Endodermal cell (in vitro differentiated cells): ENCODE results near the gene P4HTM. TPM values are rescaled to one million over a fixed set of nuclear protein-coding genes. Genes with fewer than 3 reads are reported as not detected.

Source experiments
- DNase-seq: peaks from one replicate; pipeline ENCODE4 v3.0.0-alpha.2; 2017
- H3K27ac ChIP-seq: 2 replicates; pipeline ENCODE4 v1.5.1; 2013; ENCODE audit warnings: mild to moderate bottlenecking, low read depth, low read length, moderate library complexity
- H3K27me3 ChIP-seq: 2 replicates; pipeline ENCODE4 v1.6.1; 2013; ENCODE audit warnings: mild to moderate bottlenecking, low read length, moderate library complexity; ENCODE audit not compliant: insufficient read depth, control insufficient read depth, poor library complexity, severe bottlenecking
- H3K36me3 ChIP-seq: 2 replicates; pipeline ENCODE4 v1.7.0; 2013; ENCODE audit warnings: mild to moderate bottlenecking, low read length, moderate library complexity; ENCODE audit not compliant: control insufficient read depth, insufficient read depth
- H3K4me1 ChIP-seq: one replicate; pipeline ENCODE4 v1.7.0; 2013; ENCODE audit warnings: low read length; ENCODE audit not compliant: control insufficient read depth, insufficient read depth
- H3K4me3 ChIP-seq: 2 replicates; pipeline ENCODE4 v1.5.1; 2013; ENCODE audit warnings: mild to moderate bottlenecking, low read length, moderate library complexity
- H3K9ac ChIP-seq: 2 replicates; pipeline ENCODE4 v1.6.1; 2013; ENCODE audit warnings: mild to moderate bottlenecking, low read length, moderate library complexity; ENCODE audit not compliant: poor library complexity, severe bottlenecking; ENCODE audit errors: extremely low read depth
- H3K9me3 ChIP-seq: 2 replicates; pipeline ENCODE4 v1.6.1; 2013; ENCODE audit warnings: mild to moderate bottlenecking, low read length, moderate library complexity; ENCODE audit not compliant: control insufficient read depth
- H3K27ac Mint-ChIP-seq: 2 replicates; pipeline ENCODE4 v1.8.0; 2020; ENCODE audit warnings: mixed read lengths
- H3K27me3 Mint-ChIP-seq: 2 replicates; pipeline ENCODE4 v1.8.0; 2021; ENCODE audit warnings: mild to moderate bottlenecking, mixed read lengths; ENCODE audit not compliant: insufficient read depth
- H3K36me3 Mint-ChIP-seq: 2 replicates; pipeline ENCODE4 v1.8.0; 2020; ENCODE audit warnings: low read depth, mixed read lengths
- H3K4me1 Mint-ChIP-seq: 2 replicates; pipeline ENCODE4 v1.8.0; 2020; ENCODE audit warnings: mixed read lengths
- H3K4me3 Mint-ChIP-seq: 2 replicates; pipeline ENCODE4 v1.8.0; 2020; ENCODE audit warnings: mild to moderate bottlenecking, moderate library complexity, mixed read lengths
- H3K9me3 Mint-ChIP-seq: 2 replicates; pipeline ENCODE4 v1.8.0; 2020; ENCODE audit warnings: mild to moderate bottlenecking, mixed read lengths
- CTCF ChIP-seq: fragments of 200-600 bp; sonication (generic); conservative IDR thresholded peaks from 2 replicates; pipeline ENCODE4 v1.5.0; 2021; ENCODE audit warnings: antibody characterized with exemption, mild to moderate bottlenecking
- WGBS, 2 experiments: methylation state at CpG; one replicate each; pipeline versions ENCODE4 v1.1.5 to v1.1.7; 2013; ENCODE audit warnings: missing lambda C conversion rate in 2 of 2, mixed read lengths in 1 of 2; ENCODE audit not compliant: insufficient coverage in 1 of 2, insufficient read length in 1 of 2; 5-methylcytosine and 5-hydroxymethylcytosine counted together
- total RNA-seq, 2 donors: library from RNA; stranded (reverse); fragmentation: NEBNext Ultra II Directional in 1 of 2; extraction: Animal tissue kit (Norgen Biotek cat#: 25700) in 1 of 2; gene quantifications; 2 replicates in 1 of 2; 3 replicates in 1 of 2; pipeline ENCODE4 v1.2.1, GENCODE V29; 2021

P4HTM gene
- total RNA-seq, 2 donors from 2014 or later, result 12.4 to 17.6 TPM

GRCh38 chr3:49021213-49021812 lies 31.3 kb downstream of the P4HTM start:
- Histone ChIP-seq H3K27ac (peak overlapping the region; percentile 99), H3K4me3 (peak overlapping the region; percentile 98), H3K27me3 (no peaks in the 10 kb centered on the region), H3K4me1 (no peaks in the 10 kb centered on the region), H3K36me3 (peaks cover 40% of the 10 kb centered on the region), H3K9me3 (no peaks in the 10 kb centered on the region), H3K9ac (peak overlapping the region; percentile 90)
- Mint-ChIP-seq H3K27ac (peak overlapping the region; percentile 98), H3K36me3 (peaks cover 33% of the 10 kb centered on the region), H3K4me3 (peak overlapping the region; percentile 89), H3K4me1 (peaks cover 9% of the 10 kb centered on the region), H3K9me3 (no peaks in the 10 kb centered on the region), H3K27me3 (no peaks in the 10 kb centered on the region)
- 0 to 1% methylated on average over 42 to 60 of the region's 60 CpGs for WGBS, 2 experiments
- no peak for TF ChIP-seq CTCF
- peak; percentile 99 for DNase-seq

- Mint-ChIP-seq H3K27me3 (no peaks in the 10 kb centered on the region), H3K27ac (peak within 1 kb of the TSS; percentile 98), H3K4me1 (peaks cover 9% of the 10 kb centered on the region), H3K36me3 (peaks cover 40% of the 10 kb centered on the region), H3K9me3 (no peaks in the 10 kb centered on the region), H3K4me3 (peak within 1 kb of the TSS; percentile 89)
- peak within 1 kb of the TSS; percentile 99 for H3K27ac ChIP-seq
- TF ChIP-seq CTCF, result peak; percentile 99
- peak within 1 kb of the TSS; percentile 90 for H3K9ac ChIP-seq
- no peaks in the 10 kb centered on the region for H3K4me1 ChIP-seq
- no peaks in the 10 kb centered on the region for H3K27me3 ChIP-seq
- no peaks in the 10 kb centered on the region for H3K9me3 ChIP-seq
- peak; percentile 99 for DNase-seq
- 0% methylated on average over 43 to 83 of the region's 83 CpGs for WGBS, 2 experiments
- peak within 1 kb of the TSS; percentile 98 for H3K4me3 ChIP-seq
- H3K36me3 ChIP-seq, result peaks cover 40% of the 10 kb centered on the region
Observed at GRCh38 chr3:49021813-49022687, 32.0 kb downstream of the P4HTM start, which contains the start of gene NDUFAF3. Gene NDUFAF3 (plus strand): TSS chr3:49022121. CDS start chr3:49022145, 24 bp downstream.

GRCh38 chr3:49022688-49023171 lies 32.7 kb downstream of the P4HTM start:
- Histone ChIP-seq H3K27ac (peak overlapping the region; percentile 99), H3K9ac (peak overlapping the region; percentile 90), H3K4me1 (no peaks in the 10 kb centered on the region), H3K9me3 (no peaks in the 10 kb centered on the region), H3K4me3 (peak overlapping the region; percentile 98), H3K36me3 (peaks cover 47% of the 10 kb centered on the region), H3K27me3 (no peaks in the 10 kb centered on the region)
- no peak for TF ChIP-seq CTCF
- 37 to 46% methylated on average over 9 to 12 of the region's 12 CpGs for WGBS, 2 experiments
- Mint-ChIP-seq H3K4me3 (peak overlapping the region; percentile 89), H3K36me3 (peaks cover 47% of the 10 kb centered on the region), H3K27me3 (no peaks in the 10 kb centered on the region), H3K4me1 (peaks cover 11% of the 10 kb centered on the region), H3K27ac (peak overlapping the region; percentile 97), H3K9me3 (no peaks in the 10 kb centered on the region)
- peak; percentile 65 for DNase-seq
